Epithelial cell of prostate (primary cell): ENCODE data around the gene SLC9A9.

ENCODE experiments used
- DNase-seq: peaks from one replicate; pipeline ENCODE4 v3.0.0-alpha.2; 2011; ENCODE audit warnings: low read depth, low spot score
- H3K27ac ChIP-seq: fragments of 450-650 bp; 2 replicates; pipeline ENCODE4 v1.5.1; 2017; ENCODE audit warnings: mild to moderate bottlenecking

The SLC9A9 gene

DNA sequence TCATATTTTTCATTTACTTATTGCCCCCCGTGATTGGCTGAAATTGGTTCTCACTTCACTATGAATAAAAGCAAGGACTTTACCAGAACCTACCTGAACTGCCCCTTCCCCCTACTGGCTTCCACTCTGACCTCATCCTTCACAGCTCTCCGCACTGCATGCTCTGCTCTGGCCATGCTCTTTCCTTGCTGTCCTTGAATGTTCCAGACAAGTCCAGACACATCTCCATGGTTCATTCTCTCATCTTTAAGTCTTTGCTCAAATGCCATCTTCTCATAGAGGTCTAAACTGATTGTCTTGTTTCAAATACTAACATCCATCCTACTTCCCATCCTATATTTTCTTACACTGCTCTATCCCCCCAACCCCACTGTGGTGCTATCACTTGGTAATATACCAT is 599.3 kb downstream of the SLC9A9 start:
- H3K27ac ChIP-seq: no peak overlapping the region
- peak; percentile 22 for DNase-seq

DNA sequence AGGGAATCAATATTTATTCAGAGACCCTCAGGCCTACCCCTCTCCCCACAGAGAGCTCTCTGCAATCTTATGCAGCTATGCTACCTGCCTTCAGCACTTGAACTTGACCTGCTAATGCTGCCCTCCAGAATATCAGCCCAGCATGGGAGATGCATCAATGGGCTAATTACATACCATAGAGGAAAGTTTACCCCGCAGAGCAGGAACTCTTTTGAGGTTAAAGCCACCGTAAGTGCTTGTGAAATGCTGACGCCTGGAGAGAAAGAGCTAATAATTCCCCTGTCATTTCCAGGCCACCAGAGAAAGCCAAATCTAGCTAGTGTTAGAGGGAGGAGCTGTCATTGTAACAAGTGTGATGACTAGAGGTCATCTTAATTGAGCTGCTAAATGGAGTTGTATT is 601.2 kb downstream of the SLC9A9 start:
- DNase-seq: no peak

GRCh38 chr3:143245692-143246091 is 602.6 kb downstream of the SLC9A9 start:
- H3K27ac ChIP-seq: no peak overlapping the region
- no peak for DNase-seq

More for the DNA sequence above, 601.2 kb downstream of the SLC9A9 start:
- no peak overlapping the region for H3K27ac ChIP-seq

DNA sequence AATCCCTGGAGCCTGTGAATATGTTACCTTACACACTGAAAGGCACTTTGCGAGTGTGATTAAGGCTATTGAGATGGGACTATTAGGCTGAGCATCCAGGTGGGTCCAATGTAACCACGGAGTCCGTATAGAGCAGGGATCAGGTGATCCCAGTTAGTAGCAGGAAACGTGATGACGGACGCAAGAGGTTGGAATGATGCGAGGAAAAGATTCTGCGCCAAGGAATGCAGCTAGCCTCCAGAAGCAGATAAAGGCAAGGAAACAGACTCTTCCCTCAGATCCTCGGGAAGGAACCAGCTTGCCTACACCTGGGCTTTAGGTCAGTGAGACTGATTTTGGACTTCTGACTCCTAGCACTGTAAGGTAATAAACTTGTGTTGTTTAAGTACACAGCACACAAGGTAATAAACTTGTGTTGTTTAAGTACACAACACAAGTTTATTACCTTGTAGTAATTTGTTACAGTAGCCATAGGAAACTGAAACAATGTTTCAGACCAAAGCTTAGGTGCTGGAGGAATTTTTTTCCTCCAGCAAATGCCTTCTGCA is 603.7 kb downstream of the SLC9A9 start:
- H3K27ac ChIP-seq: no peak overlapping the region
- no peak for DNase-seq

- no peak overlapping the region for H3K27ac ChIP-seq
- DNase-seq: no peak
These were observed 604.6 kb downstream of the SLC9A9 start for GRCh38 chr3:143243686-143244085.

DNA sequence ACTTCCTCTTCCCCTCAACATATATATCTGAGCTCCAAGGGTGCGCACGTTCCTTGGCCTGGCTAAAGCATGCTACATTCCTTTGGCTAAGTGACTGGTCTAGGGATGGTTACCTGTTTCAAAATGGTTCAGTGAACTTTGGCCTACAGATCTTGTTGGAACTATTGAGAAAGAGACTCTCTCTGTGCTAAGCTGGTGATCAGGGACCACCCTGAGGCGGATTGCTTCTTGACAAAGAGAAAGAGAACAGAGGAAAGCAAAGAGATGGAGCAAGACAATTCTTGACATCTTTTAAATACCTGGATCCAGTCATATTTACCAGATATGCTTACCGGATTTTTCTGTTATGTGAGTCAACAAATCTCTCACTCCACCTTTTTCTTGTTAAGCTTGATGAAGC is 605.6 kb downstream of the SLC9A9 start:
- DNase-seq: no peak

GRCh38 chr3:143242101-143242500 is 606.2 kb downstream of the SLC9A9 start:
- no peak for DNase-seq
- no peak overlapping the region for H3K27ac ChIP-seq

More for the DNA sequence above, 605.6 kb downstream of the SLC9A9 start:
- H3K27ac ChIP-seq: no peak overlapping the region

DNA sequence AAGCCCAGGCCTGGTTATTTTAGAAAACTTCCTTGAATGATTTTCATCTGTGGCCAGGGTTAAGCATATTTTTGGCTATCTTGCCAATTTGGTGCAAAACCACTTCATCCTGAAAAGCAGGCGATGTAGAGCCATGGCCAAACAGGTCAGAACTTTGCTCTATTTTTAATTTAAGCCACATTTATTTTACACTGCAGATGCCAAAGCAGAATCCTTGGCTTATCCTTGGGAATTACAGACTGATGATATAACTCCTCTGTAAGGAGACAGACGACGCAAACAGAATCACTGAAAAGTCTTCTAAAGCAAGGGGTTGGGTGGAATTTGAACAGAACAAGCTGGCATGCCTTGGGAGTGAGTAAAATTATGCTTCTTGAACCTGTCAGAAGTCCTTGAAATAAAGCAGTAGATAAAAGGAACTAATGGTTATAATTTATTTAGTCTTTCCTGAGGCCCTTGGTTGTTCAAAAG is 606.8 kb downstream of the SLC9A9 start:
- DNase-seq: no peak
- no peak overlapping the region for H3K27ac ChIP-seq

GRCh38 chr3:143240886-143241285 is 607.4 kb downstream of the SLC9A9 start:
- DNase-seq: no peak
- no peak overlapping the region for H3K27ac ChIP-seq

- no peak overlapping the region for H3K27ac ChIP-seq
- DNase-seq: no peak
These were observed 609.2 kb downstream of the SLC9A9 start for GRCh38 chr3:143239031-143239430.

- no peak overlapping the region for H3K27ac ChIP-seq
- no peak for DNase-seq
These were observed 611.1 kb downstream of the SLC9A9 start for GRCh38 chr3:143237077-143237627.

DNA sequence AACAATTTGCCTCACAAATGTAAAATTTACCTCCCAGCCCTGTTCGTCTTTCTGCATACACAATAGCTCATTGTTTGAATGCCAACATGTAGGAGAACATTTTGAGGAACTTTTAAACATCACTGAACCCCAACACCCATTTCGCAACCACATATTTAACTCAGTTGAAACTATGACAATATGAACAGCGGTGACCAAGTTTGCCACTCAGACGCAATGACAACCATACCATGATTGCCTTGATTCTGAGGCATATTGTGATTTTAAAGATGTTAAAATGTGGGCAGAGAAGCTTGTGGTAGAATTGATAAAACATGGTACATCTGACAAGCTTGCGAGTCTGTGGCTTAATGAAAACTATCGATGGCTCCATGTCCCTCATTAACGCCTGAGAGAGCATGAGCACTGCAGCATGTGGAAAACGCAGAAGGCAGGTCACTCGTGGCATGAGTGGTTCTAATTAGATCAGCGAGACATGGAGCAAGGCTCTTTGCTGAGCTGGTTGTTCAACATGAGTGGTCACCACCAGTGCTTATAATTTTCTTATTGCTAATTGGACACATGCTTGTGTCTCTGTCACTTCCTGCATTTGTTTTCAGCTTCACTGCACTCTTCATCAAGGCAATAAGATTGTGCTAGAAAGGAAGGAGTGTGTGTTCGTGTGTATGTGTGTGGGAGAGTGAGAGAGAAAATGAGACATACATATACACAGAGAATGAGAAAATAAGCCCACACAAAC is 611.9 kb downstream of the SLC9A9 start:
- DNase-seq: no peak
- no peak overlapping the region for H3K27ac ChIP-seq

DNA sequence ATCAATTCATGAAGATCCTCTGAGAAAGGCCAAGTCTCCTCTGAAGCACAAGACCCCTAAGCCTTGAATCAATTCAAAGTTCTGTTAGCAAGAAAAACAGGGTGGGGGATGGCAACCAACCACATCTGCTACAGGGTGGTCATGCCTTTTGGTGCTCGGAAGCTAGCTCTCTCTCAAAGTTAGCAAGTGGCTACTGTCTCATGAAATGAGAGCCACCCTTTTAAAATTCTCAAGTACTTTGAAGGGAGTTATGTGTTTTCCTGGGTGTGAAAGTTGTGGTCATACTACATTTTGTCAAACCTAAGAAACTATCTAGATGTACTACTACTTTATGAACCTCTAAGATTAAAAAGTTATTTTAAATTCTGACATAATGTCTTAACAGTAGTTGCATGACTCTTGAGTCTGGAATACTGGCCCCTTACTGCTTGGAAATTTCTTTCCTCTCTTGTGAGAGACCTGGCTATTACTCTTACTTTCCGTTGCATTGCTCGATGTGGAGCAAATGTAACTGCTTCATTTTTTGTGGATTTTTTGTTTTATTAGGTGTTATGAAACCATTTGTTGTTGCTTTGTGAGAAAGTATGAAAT is 612.6 kb downstream of the SLC9A9 start:
- no peak overlapping the region for H3K27ac ChIP-seq
- DNase-seq: no peak

GRCh38 chr3:143234526-143234925 is 613.7 kb downstream of the SLC9A9 start:
- no peak overlapping the region for H3K27ac ChIP-seq
- DNase-seq: no peak

DNA sequence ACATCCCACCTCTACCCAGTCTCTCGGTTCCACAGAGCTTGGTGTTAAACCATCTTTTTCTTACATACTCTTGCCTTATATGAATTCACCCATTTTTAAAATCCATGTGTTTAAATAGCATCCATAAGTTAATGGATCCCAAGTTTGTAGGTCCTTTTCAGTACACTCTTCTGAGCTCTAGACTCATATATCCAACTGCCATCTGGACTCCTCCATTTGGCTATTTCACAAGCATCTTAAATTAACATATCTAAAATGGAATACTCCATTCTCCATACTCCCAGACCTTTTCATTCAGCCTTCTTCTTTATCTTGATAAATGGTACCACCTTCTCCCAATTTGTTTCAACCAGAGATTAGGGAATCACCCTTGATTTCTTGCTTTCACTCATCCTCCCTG is 615.3 kb downstream of the SLC9A9 start:
- no peak overlapping the region for H3K27ac ChIP-seq
- DNase-seq: no peak

DNA sequence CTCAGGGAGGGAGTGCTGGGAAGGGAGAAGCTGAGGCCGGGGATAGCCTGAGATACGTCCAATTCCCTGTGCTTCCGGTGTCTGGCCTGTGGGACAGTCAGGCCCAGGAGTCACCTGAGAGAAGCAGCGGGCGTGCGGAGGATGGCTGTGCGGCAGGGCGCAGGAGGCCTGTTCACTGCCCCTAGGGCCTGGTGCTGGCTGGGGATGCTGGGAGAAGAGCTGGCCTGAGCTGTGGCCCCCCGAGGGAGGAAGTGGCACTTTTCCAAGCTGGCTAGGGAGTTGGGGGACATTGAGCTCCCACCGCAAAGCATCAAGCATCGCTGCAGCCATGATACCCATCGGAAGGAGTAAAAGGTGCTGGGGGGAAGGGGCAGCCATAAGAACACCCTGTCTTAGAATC is 619.9 kb downstream of the SLC9A9 start:
- DNase-seq: no peak
- H3K27ac ChIP-seq: no peak overlapping the region

DNA sequence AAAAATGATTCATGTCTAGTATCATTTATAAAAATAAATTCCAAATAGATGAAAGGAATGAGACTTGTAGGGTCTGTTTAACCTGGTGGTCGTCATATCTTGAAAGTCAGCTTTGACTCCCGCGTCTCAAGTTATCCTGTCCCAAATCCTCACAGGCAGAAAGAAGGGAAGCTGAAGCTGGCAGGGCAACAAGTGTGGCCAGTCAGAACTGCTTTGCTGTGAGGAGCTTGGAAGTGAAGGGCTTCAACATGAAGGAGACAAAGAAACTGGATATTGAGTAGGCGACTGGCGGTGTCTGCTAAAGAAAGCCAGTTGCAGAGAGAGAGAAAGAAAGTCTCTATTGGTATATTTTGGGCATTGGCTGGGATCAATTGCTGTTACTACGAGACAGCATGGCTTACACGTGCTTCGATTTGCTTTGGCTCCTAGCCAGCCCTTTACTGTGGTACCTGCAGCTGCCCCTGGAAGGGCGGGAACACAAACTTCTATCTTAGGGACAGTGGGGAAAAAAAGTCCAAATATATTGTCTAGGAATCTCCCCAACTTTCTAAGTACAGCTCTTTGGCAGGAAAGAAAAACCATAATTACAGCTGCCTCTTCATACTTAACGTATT is 621.5 kb downstream of the SLC9A9 start:
- no peak overlapping the region for H3K27ac ChIP-seq
- DNase-seq: no peak

DNA sequence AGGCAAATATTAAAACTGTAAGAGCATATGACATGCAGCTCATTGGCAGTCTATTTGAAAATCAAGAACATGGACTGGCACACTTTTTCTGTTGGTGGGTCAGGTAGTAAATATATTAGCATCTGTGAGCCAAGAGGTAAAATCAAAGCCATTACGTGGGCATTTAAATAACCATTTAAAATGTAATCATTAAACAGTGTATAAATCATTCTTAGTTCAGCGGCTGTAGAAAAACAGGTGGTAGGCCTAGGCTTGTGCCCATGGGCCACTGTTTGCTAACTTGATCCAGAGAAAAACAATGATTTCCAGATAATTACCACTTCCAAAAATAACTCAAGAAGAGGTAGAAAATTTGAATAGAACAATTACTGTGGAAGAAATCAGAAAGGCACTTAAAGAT is 623.6 kb downstream of the SLC9A9 start:
- DNase-seq: no peak

GRCh38 chr3:143222981-143223380 is 625.3 kb downstream of the SLC9A9 start:
- DNase-seq: no peak
- H3K27ac ChIP-seq: no peak overlapping the region

More for the DNA sequence above, 623.6 kb downstream of the SLC9A9 start:
- no peak overlapping the region for H3K27ac ChIP-seq

DNA sequence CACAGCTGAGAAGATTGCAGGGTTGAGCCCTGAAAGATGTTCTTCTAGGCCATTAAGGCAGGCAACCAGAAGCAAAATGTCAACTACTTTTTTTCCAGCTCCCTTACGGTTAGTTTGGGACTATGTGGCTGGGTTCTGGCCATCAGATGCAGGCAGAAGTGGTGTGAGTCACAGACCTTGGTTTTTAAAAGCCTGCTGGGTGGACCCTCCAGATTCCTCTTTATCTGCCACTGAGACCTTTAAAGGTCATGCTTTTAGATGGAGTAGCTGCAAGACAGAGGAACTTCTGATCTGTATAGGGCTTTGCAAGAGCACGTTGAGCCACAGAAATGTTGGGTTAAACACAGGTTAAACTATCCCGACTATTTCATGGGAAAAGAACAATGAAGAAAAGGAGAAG is 625.8 kb downstream of the SLC9A9 start:
- no peak overlapping the region for H3K27ac ChIP-seq
- DNase-seq: no peak

GRCh38 chr3:143221446-143221845 is 626.8 kb downstream of the SLC9A9 start:
- DNase-seq: no peak
- H3K27ac ChIP-seq: no peak overlapping the region
